ENCODE results near the gene EFNA5. TPM values are rescaled to one million over a fixed set of nuclear protein-coding genes. Genes with fewer than 3 reads are reported as not detected.

Gene EFNA5
- polyA plus RNA-seq, 3 donors = 0.01 TPM; not detected in 2

GRCh38 chr5:107555425-107556090, 115.2 kb downstream of the EFNA5 start:
- no peaks in the 10 kb centered on the region for H3K36me3 Mint-ChIP-seq
- H2AFZ ChIP-seq (ENCODE audit: insufficient read depth, low read depth, low read length, poor library complexity, severe bottlenecking) = no peak overlapping the region
- H3K27ac ChIP-seq (ENCODE audit: low read depth in 1 of 2, low read length in 2 of 2) = no peak overlapping the region
- intact Hi-C loops (cut with micrococcal nuclease) = no loop called here
- no peaks in the 10 kb centered on the region for H3K79me2 ChIP-seq (ENCODE audit: insufficient read depth, low read length)
- H3K27ac Mint-ChIP-seq = no peak overlapping the region
- no peak overlapping the region for H3K4me2 ChIP-seq (replicated peaks; ENCODE audit: extremely low read depth, low read length, poor library complexity, severe bottlenecking)
- 96% methylated on average over 3 of the region's 4 CpGs for WGBS (ENCODE audit: insufficient coverage)
- no peaks in the 10 kb centered on the region for H3K9me3 Mint-ChIP-seq
- H3K4me1 Mint-ChIP-seq = no peaks in the 10 kb centered on the region
- H3K27me3 Mint-ChIP-seq (ENCODE audit: low read depth in 3 of 3) = peaks cover 1 to 2% (median 1%) of the 10 kb centered on the region in 3 donors
- no peaks in the 10 kb centered on the region for H3K4me1 ChIP-seq (ENCODE audit: control insufficient read depth in 1 of 2, insufficient read depth in 2 of 2, low read length in 2 of 2)
- no peaks in the 10 kb centered on the region for H3K27me3 ChIP-seq (ENCODE audit: control insufficient read depth in 2 of 2, insufficient read depth in 2 of 2, low read length in 2 of 2)
- DNase-seq = no peak
- no peaks in the 10 kb centered on the region for H3K9me3 ChIP-seq (replicated peaks in 1 of 2; ENCODE audit: control insufficient read depth in 1 of 2, insufficient read depth in 1 of 2, low read length in 2 of 2)
- H4K20me1 ChIP-seq (ENCODE audit: insufficient read depth, low read length) = no peaks in the 10 kb centered on the region
- no peak overlapping the region for H3K4me3 ChIP-seq (replicated peaks in 1 of 3; ENCODE audit: low read depth in 2 of 3, low read length in 3 of 3)
- TF ChIP-seq CTCF (IDR thresholded peaks at IDR 0.05) = no peak
- H3K4me3 Mint-ChIP-seq = no peak overlapping the region
- no peak overlapping the region for H3K9ac ChIP-seq (ENCODE audit: insufficient read depth, low read length, poor library complexity, severe bottlenecking)
- no peaks in the 10 kb centered on the region for H3K36me3 ChIP-seq (replicated peaks in 1 of 2; ENCODE audit: control insufficient read depth in 1 of 2, insufficient read depth in 2 of 2, low read length in 2 of 2)

- H3K4me3 ChIP-seq (replicated peaks in 1 of 3; ENCODE audit: low read depth in 2 of 3, low read length in 3 of 3) = no peak overlapping the region
- H3K27me3 ChIP-seq (ENCODE audit: control insufficient read depth in 2 of 2, insufficient read depth in 2 of 2, low read length in 2 of 2) = no peaks in the 10 kb centered on the region
- no peak overlapping the region for H3K9ac ChIP-seq (ENCODE audit: insufficient read depth, low read length, poor library complexity, severe bottlenecking)
- H3K9me3 ChIP-seq (replicated peaks in 1 of 2; ENCODE audit: control insufficient read depth in 1 of 2, insufficient read depth in 1 of 2, low read length in 2 of 2) = no peaks in the 10 kb centered on the region
- H3K27ac Mint-ChIP-seq = no peak overlapping the region
- no peaks in the 10 kb centered on the region for H3K36me3 ChIP-seq (replicated peaks in 1 of 2; ENCODE audit: control insufficient read depth in 1 of 2, insufficient read depth in 2 of 2, low read length in 2 of 2)
- no peak for DNase-seq
- no peaks in the 10 kb centered on the region for H3K4me1 Mint-ChIP-seq
- TF ChIP-seq CTCF (IDR thresholded peaks at IDR 0.05) = no peak
- H3K4me2 ChIP-seq (replicated peaks; ENCODE audit: extremely low read depth, low read length, poor library complexity, severe bottlenecking) = no peak overlapping the region
- no peaks in the 10 kb centered on the region for H3K79me2 ChIP-seq (ENCODE audit: insufficient read depth, low read length)
- no peak overlapping the region for H3K4me3 Mint-ChIP-seq
- no peak overlapping the region for H3K27ac ChIP-seq (ENCODE audit: low read depth in 1 of 2, low read length in 2 of 2)
- no peaks in the 10 kb centered on the region for H3K4me1 ChIP-seq (ENCODE audit: control insufficient read depth in 1 of 2, insufficient read depth in 2 of 2, low read length in 2 of 2)
- H3K27me3 Mint-ChIP-seq (ENCODE audit: low read depth in 3 of 3) = peaks cover 1 to 2% (median 1%) of the 10 kb centered on the region in 3 donors
- H3K36me3 Mint-ChIP-seq = no peaks in the 10 kb centered on the region
- WGBS (ENCODE audit: insufficient coverage) = 86% methylated on average over 1 of the region's 7 CpGs
- intact Hi-C loops (cut with micrococcal nuclease) = no loop called here
- H3K9me3 Mint-ChIP-seq = no peaks in the 10 kb centered on the region
- H4K20me1 ChIP-seq (ENCODE audit: insufficient read depth, low read length) = no peaks in the 10 kb centered on the region
- no peak overlapping the region for H2AFZ ChIP-seq (ENCODE audit: insufficient read depth, low read depth, low read length, poor library complexity, severe bottlenecking)
Observed at GRCh38 chr5:107554776-107555424, 115.8 kb downstream of the EFNA5 start.

Measured in CD14-positive monocyte (primary cell).